DOHH2 (cell line): ENCODE data around the gene KDM7A.

Experiments
- H3F3A ChIP-seq: fragments of 200-600 bp; sonication (generic), shearing (Covaris generic); 2 replicates; pipeline ENCODE4 v1.6.0; 2016; ENCODE audit warnings: antibody characterized with exemption, mild to moderate bottlenecking; ENCODE audit not compliant: control insufficient read depth, insufficient read depth
- H3K27ac ChIP-seq: fragments of 200-600 bp; sonication (generic); 2 replicates; pipeline ENCODE4 v1.5.1; 2014; ENCODE audit warnings: low read depth, mild to moderate bottlenecking, low read length, moderate library complexity
- H3K27me3 ChIP-seq: fragments of 200-600 bp; sonication (generic); 2 replicates; pipeline ENCODE4 v1.6.1; 2014; ENCODE audit warnings: mild to moderate bottlenecking, low read length, mixed read lengths; ENCODE audit not compliant: control insufficient read depth
- H3K36me3 ChIP-seq: fragments of 200-600 bp; sonication (generic); 2 replicates; pipeline ENCODE4 v1.6.1; 2014; ENCODE audit warnings: mild to moderate bottlenecking, low read length, moderate library complexity, mixed read lengths; ENCODE audit not compliant: control insufficient read depth
- H3K4me1 ChIP-seq: fragments of 200-600 bp; sonication (generic); 2 replicates; pipeline ENCODE4 v1.6.1; 2014; ENCODE audit warnings: mild to moderate bottlenecking, low read length, mixed read lengths; ENCODE audit not compliant: control insufficient read depth
- H3K4me2 ChIP-seq: fragments of 200-600 bp; sonication (generic); 2 replicates; pipeline ENCODE4 v1.6.0; 2014; ENCODE audit warnings: mild to moderate bottlenecking, low read length, moderate library complexity
- H3K4me3 ChIP-seq: fragments of 200-600 bp; sonication (generic); 2 replicates; pipeline ENCODE4 v1.5.1; 2014; ENCODE audit warnings: mild to moderate bottlenecking, low read length, mixed read lengths
- H3K79me2 ChIP-seq: fragments of 200-600 bp; sonication (generic); 2 replicates; pipeline ENCODE4 v1.6.1; 2014; ENCODE audit warnings: mild to moderate bottlenecking, low read length, mixed read lengths; ENCODE audit not compliant: control insufficient read depth
- H3K9me2 ChIP-seq: fragments of 200-600 bp; sonication (generic); replicated peaks from 2 replicates; pipeline ENCODE4 v1.6.1; 2014; ENCODE audit warnings: mild to moderate bottlenecking, low read length, mixed read lengths; ENCODE audit not compliant: control insufficient read depth
- H3K9me3 ChIP-seq: fragments of 200-600 bp; sonication (generic); 2 replicates; pipeline ENCODE4 v1.6.1; 2014; ENCODE audit warnings: antibody characterized with exemption, low read length, mixed read lengths; ENCODE audit not compliant: control insufficient read depth, insufficient read depth
- H4K20me1 ChIP-seq: fragments of 200-600 bp; sonication (generic); 2 replicates; pipeline ENCODE4 v1.6.0; 2014; ENCODE audit warnings: low read depth, mild to moderate bottlenecking, antibody characterized with exemption, low read length, moderate library complexity; ENCODE audit not compliant: control insufficient read depth, insufficient read depth
- EZH2phosphoT487 ChIP-seq: fragments of 200-600 bp; sonication (generic); IDR thresholded peaks from 2 replicates; pipeline ENCODE4 v1.6.1; 2017; ENCODE audit warnings: borderline replicate concordance, mild to moderate bottlenecking, antibody characterized with exemption, low read length, moderate library complexity, mixed read lengths
- TF ChIP-seq, protein P1 (sequence below): fragments of 200-600 bp; sonication (generic); IDR thresholded peaks from one replicate; pipeline ENCODE4 v1.5.1; 2014; ENCODE audit warnings: antibody characterized with exemption, mild to moderate bottlenecking, low read depth, low read length; ENCODE audit not compliant: poor library complexity, severe bottlenecking

KDM7A gene

DNA sequence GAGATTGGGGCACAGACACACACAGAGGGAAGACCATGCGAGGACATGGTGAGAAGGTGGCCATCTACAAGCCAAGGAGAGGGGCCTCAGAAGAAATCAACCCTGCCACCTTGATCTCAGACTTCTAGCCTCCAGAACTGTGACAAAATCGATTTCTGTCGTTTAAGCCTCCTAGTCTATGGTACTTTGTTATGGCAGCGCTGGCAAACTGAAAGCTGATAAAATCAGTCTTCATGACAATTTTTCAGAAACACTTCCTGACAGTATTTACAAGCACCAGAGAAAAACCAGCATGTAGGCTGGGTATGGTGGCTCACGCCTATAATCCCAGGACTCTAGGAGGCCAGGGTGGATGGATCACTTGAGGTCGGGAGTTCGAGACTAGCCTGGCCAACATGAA lies 118.3 kb downstream of the KDM7A start:
- H3K4me2 ChIP-seq = no peak overlapping the region
- H3K79me2 ChIP-seq = no peaks in the 10 kb centered on the region
- no peaks in the 10 kb centered on the region for H3F3A ChIP-seq
- TF ChIP-seq, protein P1, sequence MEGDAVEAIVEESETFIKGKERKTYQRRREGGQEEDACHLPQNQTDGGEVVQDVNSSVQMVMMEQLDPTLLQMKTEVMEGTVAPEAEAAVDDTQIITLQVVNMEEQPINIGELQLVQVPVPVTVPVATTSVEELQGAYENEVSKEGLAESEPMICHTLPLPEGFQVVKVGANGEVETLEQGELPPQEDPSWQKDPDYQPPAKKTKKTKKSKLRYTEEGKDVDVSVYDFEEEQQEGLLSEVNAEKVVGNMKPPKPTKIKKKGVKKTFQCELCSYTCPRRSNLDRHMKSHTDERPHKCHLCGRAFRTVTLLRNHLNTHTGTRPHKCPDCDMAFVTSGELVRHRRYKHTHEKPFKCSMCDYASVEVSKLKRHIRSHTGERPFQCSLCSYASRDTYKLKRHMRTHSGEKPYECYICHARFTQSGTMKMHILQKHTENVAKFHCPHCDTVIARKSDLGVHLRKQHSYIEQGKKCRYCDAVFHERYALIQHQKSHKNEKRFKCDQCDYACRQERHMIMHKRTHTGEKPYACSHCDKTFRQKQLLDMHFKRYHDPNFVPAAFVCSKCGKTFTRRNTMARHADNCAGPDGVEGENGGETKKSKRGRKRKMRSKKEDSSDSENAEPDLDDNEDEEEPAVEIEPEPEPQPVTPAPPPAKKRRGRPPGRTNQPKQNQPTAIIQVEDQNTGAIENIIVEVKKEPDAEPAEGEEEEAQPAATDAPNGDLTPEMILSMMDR = no peak
- no peak for TF ChIP-seq EZH2phosphoT487
- no peak overlapping the region for H3K27ac ChIP-seq
- no peaks in the 10 kb centered on the region for H3K36me3 ChIP-seq
- H3K4me3 ChIP-seq = no peak overlapping the region
- peaks cover 19% of the 10 kb centered on the region for H3K4me1 ChIP-seq
- H3K27me3 ChIP-seq = peaks cover 13% of the 10 kb centered on the region
- no peaks in the 10 kb centered on the region for H4K20me1 ChIP-seq
- H3K9me2 ChIP-seq = no peaks in the 10 kb centered on the region
- no peaks in the 10 kb centered on the region for H3K9me3 ChIP-seq

DNA sequence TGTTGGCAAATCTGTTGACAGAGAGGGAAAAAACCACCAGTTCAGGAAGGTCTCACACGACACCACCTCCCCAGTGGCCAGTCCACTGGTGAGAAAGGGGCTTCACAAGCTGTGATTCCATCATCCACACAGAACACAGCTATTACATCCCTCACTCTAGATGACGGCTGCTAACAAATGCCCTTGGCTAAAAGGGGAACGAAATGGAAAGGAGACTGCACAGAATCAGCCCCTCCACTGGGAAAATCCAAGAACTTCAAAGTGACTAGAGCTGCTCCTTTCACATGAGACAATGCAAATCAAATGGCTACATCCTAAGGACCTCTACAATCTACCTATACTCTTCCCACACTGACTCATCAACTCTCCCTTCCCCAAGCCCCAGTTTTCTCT lies 119.6 kb downstream of the KDM7A start:
- no peaks in the 10 kb centered on the region for H3K9me2 ChIP-seq
- no peak overlapping the region for H3K4me2 ChIP-seq
- H3K4me3 ChIP-seq = no peak overlapping the region
- H3K9me3 ChIP-seq = no peaks in the 10 kb centered on the region
- H4K20me1 ChIP-seq = no peaks in the 10 kb centered on the region
- TF ChIP-seq, protein P1 = no peak
- no peak for TF ChIP-seq EZH2phosphoT487
- no peaks in the 10 kb centered on the region for H3K36me3 ChIP-seq
- H3F3A ChIP-seq = no peaks in the 10 kb centered on the region
- H3K4me1 ChIP-seq = peaks cover 10% of the 10 kb centered on the region
- peaks cover 8% of the 10 kb centered on the region for H3K27me3 ChIP-seq
- no peaks in the 10 kb centered on the region for H3K79me2 ChIP-seq
- H3K27ac ChIP-seq = no peak overlapping the region

DNA sequence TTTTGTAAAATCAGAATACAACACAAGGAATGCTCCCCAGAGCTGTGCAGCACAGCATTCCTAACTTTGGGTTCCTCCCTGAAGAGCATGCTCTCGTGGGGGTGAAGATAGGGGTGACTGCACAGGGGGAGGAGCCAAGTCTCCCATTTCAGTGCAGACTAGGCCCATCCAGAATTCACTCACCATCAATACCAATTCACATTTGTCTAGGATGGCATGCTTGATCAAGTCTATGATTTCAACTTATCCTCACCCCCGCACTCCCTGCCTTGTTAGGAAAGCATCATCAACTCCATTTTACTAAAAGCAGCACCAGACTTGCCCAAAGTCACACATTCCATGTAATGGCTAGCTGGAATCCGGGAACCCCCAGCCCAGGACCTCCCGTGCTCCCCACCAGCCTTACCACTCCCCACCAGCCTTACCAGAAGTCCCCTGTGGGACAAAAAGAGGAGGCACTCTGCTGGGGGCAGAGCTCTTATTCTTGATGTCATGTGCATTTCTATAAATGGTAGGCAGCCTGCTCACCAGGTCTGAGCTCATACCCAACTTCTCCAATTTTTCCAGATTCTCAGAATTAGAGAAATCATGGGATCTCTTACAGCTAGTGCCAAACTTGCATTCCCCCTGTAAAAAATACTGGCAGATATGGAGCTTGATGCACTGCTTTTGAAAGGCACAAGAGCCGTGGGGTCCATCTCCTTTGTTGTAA lies 120.2 kb downstream of the KDM7A start:
- peaks cover 7% of the 10 kb centered on the region for H3K4me1 ChIP-seq
- no peak overlapping the region for H3K4me3 ChIP-seq
- no peak overlapping the region for H3K4me2 ChIP-seq
- H3K27ac ChIP-seq = no peak overlapping the region
- no peaks in the 10 kb centered on the region for H3K79me2 ChIP-seq
- no peaks in the 10 kb centered on the region for H3K9me3 ChIP-seq
- no peaks in the 10 kb centered on the region for H3K36me3 ChIP-seq
- no peaks in the 10 kb centered on the region for H3K9me2 ChIP-seq
- H3K27me3 ChIP-seq = peaks cover 3% of the 10 kb centered on the region; the same call in 1 of the 2 replicates
- H4K20me1 ChIP-seq = no peaks in the 10 kb centered on the region
- no peaks in the 10 kb centered on the region for H3F3A ChIP-seq
- TF ChIP-seq, protein P1 = no peak
- TF ChIP-seq EZH2phosphoT487 = no peak
